ENCODE results near the gene TTYH1.

DNA sequence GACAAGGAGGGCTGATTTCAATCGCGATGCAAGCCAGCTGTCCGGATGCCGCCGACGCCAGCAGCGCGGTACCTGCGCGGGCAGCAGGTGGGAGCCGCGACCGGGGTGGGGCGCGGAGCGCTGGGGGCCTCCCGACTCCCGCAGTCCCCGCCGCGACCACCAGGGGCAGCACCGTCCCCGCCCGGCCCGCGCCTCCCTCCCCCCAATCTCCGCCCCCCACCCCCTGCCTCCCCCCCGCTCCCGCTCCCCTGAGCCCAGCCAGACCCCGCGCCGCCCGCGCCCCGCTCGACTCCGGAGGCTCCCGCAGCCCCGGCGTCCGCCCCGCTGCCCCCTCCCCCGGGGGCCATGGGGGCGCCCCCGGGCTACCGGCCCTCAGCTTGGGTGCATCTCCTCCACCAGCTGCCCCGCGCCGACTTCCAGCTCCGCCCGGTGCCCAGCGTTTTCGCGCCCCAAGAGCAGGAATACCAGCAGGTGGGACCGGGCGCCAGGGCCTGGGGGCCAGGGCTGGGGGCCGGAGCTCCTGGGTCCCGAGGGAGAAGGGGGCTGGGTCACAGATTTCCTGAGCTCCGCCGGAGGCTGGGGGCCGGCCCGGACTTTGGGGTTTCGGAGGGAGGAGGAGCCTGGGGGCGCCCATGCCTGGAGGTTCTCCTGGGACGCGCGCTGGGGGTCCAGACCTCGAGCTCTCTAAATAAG lies at the start of gene TTYH1:
- TF ChIP-seq RAD21 (IDR thresholded peaks at IDR 0.05 in 1 of 2, conservative IDR thresholded peaks at IDR 0.05 in 1 of 2; ENCODE audit: low read depth in 2 of 2, low read length in 2 of 2) (peak; percentile 10 to 35; a peak in 3 of 4 replicates), CEBPB (IDR thresholded peaks at IDR 0.05; ENCODE audit: low read depth, low read length) (no peak), TBP (IDR thresholded peaks at IDR 0.05; ENCODE audit: low read depth, low read length) (no peak), SRF (IDR thresholded peaks at IDR 0.05; ENCODE audit: low read depth, low read length) (no peak), EZH2 (IDR thresholded peaks at IDR 0.05; ENCODE audit: low read depth, low read length, severe bottlenecking) (no peak)

Measured in H1 (cell line).